ENCODE data around the gene SPACA1.
"Not testable (repeated sequence)": the region's sequence is repeated elsewhere in the genome, so short reads cannot be mapped to it uniquely, and the experiment has no call there.

Gene SPACA1, protein sequence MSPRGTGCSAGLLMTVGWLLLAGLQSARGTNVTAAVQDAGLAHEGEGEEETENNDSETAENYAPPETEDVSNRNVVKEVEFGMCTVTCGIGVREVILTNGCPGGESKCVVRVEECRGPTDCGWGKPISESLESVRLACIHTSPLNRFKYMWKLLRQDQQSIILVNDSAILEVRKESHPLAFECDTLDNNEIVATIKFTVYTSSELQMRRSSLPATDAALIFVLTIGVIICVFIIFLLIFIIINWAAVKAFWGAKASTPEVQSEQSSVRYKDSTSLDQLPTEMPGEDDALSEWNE

GRCh38 chr6:88047510-88048150 is at the start of gene SPACA1:
TSS of gene SPACA1 (plus strand) at chr6:88047841. CDS start at chr6:88047906, 65 bp downstream.
- DNase-seq (ENCODE audit: low read depth in 2 of 2): no peak

DNA sequence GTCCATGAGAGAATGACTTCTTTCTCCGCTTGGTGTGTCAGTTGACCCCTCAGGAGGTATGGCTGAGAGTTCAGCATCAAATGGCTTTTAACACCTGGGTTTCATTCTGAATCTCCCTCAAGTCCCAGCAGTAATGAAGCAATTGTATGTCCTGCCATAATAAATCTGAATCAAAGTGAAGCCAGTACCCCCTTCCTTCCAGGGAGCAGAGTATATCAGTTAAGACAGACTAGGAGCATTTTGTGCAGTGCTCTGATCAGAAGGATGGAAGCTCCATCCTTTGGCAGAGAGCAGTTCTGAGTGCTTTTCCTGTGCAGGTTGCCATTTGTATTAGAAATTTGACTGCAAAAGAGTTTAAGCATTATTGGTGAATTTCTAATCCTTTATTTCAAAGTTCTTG is 46.9 kb upstream of the SPACA1 start:
- DNase-seq (ENCODE audit: low read depth in 2 of 2): no peak

GRCh38 chr6:88001279-88001678 is 46.4 kb upstream of the SPACA1 start:
- not testable (repeated sequence) for DNase-seq (ENCODE audit: low read depth in 2 of 2)

GRCh38 chr6:88004707-88005106 is 42.9 kb upstream of the SPACA1 start:
- no peak for DNase-seq (ENCODE audit: low read depth in 2 of 2)

DNA sequence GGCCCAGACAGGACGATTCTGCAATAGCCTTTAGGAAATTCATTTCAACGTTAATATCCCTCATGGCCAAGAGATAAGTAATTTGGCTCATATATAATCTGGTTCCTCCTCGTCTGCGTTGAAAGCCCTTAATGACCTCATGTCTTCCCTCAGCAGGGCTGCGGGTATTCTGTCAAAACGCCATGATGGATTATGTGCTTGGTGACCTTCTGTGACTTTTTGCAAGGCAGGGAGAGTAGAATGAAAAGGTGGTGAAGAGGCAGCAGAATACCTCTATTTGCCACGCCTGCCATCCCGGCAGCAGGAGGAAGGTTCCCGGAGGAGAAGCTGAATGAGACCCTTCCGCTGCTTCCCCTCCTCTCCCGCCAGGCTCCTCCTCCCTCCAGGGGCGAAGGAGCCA is 41.1 kb upstream of the SPACA1 start:
- DNase-seq (ENCODE audit: low read depth in 2 of 2): no peak

- DNase-seq (ENCODE audit: low read depth in 2 of 2): no peak
These were observed 39.2 kb upstream of the SPACA1 start for GRCh38 chr6:88008411-88008810.

DNA sequence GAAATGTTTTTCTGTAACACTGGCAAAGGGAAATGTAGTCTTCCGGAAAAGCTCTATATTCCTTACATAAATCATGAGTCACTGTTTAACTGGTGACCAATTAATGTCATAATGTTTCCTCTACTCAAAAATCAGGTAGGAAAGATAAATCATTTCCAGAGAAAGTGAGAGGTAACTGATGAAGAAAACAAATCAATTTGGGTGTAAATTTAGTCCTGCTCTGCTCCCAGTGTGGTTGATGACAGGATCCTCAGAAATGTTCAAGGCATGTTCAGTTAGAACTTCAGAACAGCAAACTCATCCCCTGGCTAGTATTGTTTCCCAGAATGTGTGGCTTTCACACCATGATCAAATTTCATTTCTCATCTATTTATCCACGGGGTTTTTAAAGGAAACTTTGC is 38.8 kb upstream of the SPACA1 start:
- DNase-seq (ENCODE audit: low read depth in 2 of 2): no peak

DNA sequence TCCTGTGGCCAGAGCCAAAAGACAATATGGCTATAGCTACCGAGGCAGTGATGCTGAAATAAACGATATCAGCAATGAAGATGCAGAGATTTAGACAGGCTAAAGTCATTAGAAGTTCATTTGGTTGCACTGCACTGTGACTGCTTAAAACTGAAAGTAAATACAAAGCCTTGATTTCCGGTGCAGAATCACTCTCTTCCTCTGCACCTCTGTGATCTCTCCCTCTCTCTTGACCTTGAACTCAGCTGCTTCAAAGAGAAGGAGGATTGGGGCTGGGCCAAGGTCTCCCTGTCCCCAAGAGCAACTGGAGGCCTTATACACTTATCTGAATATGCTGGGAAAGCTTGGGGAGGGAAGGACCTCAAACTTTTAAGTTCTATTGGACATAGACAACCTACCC is 34.6 kb upstream of the SPACA1 start:
- no peak for DNase-seq (ENCODE audit: low read depth in 2 of 2)

DNA sequence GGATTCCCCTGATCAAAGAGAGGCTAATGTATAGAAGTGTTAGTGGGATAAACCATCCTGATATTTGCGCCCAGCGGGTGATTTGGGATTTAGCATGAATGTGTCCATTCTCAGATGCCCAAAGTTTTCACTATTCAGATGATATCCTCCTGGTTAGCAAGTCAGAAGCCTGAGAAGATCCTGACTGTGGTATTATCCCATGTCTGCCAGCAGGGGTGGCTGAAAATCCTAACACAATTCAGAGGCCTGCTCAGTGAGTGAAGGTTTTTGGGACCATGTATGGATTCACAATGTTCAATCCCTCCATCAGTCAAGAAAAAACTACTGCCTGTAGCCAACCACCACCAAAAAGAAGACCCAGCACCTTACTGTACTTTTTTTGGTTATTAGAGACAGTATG is 34.1 kb upstream of the SPACA1 start:
- DNase-seq (ENCODE audit: low read depth in 2 of 2): no peak

GRCh38 chr6:88020439-88020838 is 27.2 kb upstream of the SPACA1 start:
- DNase-seq (ENCODE audit: low read depth in 2 of 2): no peak

GRCh38 chr6:88024696-88025095 is 22.9 kb upstream of the SPACA1 start:
- DNase-seq (ENCODE audit: low read depth in 2 of 2): no peak

DNA sequence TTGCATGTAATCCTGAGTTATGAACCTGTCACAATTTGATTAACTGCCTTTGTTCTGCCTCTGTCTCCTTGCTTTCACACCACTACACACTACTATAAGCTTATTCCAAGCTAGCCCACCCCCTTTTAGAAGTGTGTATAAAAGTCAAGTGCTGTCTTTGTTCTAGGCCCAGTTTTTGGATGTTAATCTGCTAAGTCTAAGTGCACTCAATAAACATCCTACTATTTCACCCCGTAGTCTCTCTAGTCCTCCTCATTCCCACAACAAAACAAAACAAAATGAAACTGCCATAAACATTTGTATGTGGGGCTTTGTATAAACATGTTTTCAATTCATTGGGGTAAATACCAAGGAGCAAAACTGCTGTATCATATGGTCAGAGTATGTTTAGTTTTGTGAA is 16.1 kb upstream of the SPACA1 start:
- DNase-seq (ENCODE audit: low read depth in 2 of 2): no peak

GRCh38 chr6:88044530-88044929 is 3.1 kb upstream of the SPACA1 start:
- DNase-seq (ENCODE audit: low read depth in 2 of 2): no peak

GRCh38 chr6:88045521-88046136 is 2.0 kb upstream of the SPACA1 start:
- DNase-seq (ENCODE audit: low read depth in 2 of 2): no peak

DNA sequence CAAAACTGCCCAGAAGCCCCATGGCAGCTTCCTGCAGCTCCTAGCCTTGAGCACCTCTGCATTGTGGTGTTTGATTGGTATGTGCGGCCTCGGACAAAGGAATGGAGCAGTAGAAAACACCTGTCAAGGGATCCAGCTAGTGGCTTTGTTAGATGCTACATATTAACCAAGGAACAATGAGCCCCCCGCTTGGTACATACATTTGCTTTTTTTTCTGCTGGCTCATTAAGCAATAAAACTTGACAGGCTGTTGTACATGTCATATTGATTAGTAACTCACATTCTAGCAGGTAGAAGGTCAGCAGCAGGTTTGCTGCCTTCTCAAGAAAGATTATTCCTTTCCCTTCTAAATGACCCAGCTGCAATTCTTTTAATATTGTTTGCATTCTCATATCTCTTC is 937 bp downstream of the SPACA1 start:
- DNase-seq (ENCODE audit: low read depth in 2 of 2): no peak

DNA sequence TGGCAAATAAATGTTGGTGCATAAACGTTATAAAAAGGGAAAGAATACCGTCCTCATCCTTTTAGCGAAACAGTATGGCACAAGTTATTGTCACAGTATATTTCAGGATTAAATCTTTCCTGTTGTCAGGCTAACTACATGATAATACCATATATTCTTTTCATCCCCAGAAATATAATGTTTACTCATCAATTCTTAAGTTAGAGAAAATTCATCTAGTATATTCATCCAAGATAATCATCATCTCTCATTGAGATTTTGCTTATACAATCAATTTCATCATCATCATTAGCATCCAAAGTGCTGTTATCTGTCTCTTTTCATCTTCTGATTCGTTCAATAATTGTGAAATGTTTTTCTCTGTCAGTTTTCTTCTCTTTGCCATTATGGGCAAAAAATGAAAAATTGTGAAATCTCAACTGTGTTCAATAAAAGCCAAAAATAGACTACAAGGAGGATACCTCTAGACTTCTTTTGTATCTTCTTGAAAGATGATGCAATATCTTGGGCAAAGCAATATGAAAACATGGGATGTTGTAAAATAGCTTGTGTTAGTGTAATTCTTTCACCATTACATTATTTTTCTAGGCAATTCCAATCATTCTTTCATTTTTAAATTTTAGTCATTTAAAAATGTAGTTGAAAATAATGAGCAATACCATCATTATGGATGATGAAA is 2.6 kb downstream of the SPACA1 start:
- DNase-seq (ENCODE audit: low read depth in 2 of 2): no peak

DNA sequence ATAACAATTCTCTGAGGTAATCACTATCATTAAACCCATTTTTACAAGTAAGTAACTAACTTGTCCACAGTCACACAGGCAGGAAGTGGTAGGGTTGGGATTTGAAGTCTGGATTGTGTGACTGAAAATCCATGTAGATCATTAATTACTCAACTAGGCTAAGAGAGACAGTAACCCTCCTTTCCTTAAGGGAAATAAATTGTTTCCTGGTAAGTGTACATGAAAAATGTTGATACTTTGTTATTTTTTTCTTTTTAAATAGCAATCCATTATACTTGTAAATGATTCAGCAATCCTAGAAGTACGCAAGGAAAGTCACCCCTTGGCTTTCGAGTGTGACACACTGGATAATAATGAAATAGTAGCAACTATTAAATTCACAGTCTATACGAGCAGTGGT is 11.6 kb downstream of the SPACA1 start:
- no peak for DNase-seq (ENCODE audit: low read depth in 2 of 2)

DNA sequence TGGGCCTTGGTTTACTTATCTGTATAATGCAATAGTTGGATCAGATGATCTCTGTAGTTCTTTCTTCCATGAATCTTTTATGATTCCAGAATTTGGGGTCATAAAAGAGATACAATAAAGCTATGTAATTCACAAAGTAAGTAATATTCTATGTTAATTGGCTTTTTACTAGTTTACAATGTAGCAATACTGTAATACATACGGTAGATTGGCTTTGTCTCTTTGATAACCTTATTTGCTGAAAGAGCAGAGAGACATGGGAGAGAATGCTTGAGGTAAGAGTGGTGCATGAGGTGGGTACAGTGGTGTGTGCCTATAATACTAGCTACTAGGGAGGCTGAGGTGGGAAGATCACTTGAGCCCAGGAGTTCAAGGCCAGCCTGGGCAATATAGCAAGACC is 14.7 kb downstream of the SPACA1 start:
- DNase-seq (ENCODE audit: low read depth in 2 of 2): no peak

- no peak for DNase-seq (ENCODE audit: low read depth in 2 of 2)
These were observed 24.8 kb downstream of the SPACA1 start for GRCh38 chr6:88072462-88072861.

DNA sequence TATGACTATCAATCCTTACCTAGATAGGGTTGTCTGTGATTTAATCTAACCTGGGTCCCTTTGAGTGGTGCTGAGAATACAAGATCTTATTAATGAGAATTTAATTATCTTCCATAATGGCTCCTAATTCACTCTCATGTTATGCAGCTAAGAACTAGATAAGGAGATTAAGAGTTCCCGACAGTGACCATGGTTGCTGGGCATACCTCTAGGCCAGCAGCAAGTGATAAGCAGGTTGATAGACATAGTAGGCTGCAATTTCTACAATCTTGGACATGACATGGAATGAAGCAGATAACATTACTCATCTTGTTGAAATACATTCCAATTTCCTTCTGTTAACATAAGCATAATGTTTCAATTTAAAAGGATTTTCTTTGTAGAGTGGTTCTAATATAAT is 27.1 kb downstream of the SPACA1 start:
- no peak for DNase-seq (ENCODE audit: low read depth in 2 of 2)

DNA sequence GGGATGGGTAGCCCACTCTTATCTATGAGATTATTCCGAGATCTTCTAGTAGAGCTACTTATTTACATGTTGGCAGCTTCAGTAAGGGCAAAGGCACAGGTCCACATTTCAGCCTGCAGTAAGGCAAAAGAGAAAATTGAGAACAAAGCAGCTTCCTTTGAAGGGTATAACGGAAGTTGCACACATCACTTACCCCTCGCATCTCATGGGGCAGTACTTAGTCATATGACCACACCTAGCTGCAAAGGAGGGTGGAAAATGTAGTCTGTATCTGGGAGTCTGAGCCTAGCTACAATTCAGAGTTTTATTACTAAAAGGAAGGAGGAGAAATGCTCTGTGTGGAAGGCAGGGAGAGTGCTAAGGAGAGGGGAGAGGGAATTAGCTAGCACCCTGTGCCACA is 29.7 kb downstream of the SPACA1 start:
- no peak for DNase-seq (ENCODE audit: low read depth in 2 of 2)

DNA sequence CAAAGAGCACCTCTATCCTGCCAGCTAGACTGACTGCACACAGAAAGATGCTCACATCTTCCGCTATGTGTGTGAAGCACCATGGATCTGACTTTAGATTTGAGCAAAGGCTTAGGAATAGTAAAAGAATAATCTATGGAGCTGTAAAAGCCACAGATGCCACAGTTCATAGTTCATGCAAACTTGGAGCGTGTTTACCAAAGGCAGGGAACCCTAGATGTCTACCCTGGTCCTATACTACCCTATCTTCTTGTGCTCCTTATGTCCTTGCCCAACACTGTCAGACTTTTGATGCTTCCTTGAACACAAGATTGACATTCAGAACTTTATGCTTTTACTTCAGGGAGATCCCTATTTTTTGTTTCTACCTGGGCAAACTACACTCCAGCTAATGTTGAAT is 39.2 kb downstream of the SPACA1 start:
- no peak for DNase-seq (ENCODE audit: low read depth in 2 of 2)

GRCh38 chr6:88089708-88090107 is 42.1 kb downstream of the SPACA1 start:
- DNase-seq (ENCODE audit: low read depth in 2 of 2): no peak

Measured in activated CD8-positive, alpha-beta memory T cell treated with anti-CD3 and anti-CD28 coated beads for 4 hours (primary cell).